ENCODE measurements around the gene GXYLT2.

Gene GXYLT2

DNA sequence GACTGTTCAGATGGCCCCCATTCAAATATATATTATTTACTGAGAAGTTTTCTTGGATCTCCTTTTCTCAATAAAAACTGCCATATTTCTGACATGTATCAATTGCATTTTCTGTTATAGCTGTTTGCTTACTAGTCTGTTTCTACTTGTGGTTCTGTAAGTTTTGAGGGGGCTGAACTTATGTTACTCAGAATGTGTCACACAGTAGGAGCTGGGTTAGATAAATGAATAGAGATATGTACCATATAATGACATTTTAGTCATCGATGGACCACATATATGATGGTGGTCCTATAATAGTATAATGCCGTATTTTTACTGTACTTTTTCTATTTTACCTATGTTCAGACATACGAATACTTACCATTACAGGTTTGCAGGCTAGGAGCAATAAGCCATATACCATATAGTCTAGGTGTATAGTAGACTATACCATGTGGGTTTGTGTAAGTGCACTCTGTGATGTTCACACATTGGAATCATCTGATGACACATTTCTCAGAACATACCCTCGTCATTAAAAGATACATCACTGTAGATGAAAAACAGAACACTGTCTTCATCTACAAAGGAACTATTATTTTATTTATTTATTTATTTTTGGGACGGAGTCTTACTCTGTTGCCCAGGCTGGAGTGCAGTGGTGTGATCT is 131.1 kb downstream of the GXYLT2 start:
- DNase-seq (ENCODE audit: low spot score): no peak

DNA sequence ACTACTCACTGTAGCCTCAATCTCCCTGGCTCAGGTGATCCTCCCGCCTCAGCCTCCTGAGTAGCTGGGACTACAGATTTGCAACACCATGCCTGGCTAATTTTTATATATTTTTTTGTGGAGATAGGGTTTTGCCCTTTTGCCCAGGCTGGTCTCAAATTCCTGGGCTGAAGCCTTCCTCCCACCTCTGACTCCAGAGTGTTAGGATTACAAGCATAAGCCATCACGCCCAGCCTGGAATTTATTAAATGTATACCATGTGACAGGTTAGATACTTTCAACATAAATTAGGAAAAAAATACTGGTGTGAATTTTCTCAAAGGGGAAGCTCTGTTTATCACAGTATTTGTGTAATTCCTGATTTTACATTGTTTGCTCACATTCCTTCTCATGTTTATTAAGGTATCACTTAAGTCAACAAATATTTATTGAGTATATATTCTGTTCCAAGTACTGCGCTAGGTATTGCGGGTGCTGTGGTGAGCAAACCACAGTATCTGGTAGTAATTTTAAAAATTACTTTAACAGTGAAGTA is 133.5 kb downstream of the GXYLT2 start:
- no peak for DNase-seq (ENCODE audit: low spot score)

DNA sequence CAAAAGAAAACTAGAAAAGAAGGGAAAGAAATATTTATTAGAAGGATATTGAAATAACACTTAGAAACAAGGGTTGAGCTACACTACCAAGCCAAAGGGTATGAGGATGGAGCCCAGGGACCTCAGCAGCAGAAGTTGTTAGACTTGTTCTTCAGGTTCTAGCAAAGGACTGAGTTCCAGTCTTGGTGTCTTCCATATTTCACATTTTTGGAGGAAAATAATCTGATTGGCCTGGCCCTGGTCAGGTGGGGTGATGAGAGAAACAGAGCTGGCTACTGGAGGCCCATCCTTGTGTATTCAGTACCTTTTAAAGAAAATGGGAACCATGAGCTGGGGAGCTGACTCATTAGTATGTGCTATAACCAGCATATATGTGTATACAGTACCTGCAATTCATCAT is 137.0 kb downstream of the GXYLT2 start:
- DNase-seq (ENCODE audit: low spot score): no peak

DNA sequence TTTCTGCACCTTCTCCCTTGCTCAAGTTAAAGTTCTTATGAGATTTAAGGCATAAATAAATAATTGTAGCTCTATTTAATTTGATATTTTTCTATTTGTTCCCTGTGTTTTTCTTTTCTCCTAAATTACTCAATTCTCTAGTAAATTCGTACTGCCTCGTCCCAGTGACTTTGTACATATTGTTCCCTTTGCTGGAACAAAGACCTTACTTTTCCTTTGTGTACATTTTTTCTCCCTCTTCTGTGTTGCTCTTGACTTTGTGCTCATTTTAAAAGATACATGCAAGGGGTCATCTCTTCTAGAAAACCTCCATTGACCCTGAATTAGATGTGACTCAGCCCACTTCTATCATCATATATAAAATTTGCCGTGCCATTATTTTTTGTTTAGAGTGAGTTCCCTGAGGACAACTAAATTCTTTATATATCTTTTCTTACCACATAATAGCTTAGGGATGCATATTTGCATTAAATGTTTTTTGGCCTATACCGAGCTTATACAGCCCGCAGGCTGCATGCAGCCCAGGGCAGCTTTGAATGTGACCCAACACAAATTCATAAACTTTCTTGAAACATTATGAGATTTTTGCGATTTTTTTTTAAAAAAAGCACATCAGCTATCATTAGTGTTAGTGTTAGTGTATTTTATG is 138.4 kb downstream of the GXYLT2 start:
- no peak for DNase-seq (ENCODE audit: low spot score)

Measured in CD4-positive, alpha-beta T cell treated with Interleukin-6 at 100 ng/mL for 8 hours (primary cell).